ENCODE measurements around the gene ADGRD2.
A peak's percentile ranks its signal among the peaks of the same experiment; 100 is the strongest.
"Not testable (repeated sequence)": the region's sequence is repeated elsewhere in the genome, so short reads cannot be mapped to it uniquely, and the experiment has no call there.

ADGRD2 gene

GRCh38 chr9:124450241-124450924 is at the start of gene ADGRD2:
Gene ADGRD2 (plus strand): TSS chr9:124450451. CDS start chr9:124451667, 1,216 bp downstream.
- no peak for DNase-seq

- DNase-seq = no peak
Measured at GRCh38 chr9:124403246-124403645, 47.0 kb upstream of the ADGRD2 start.

- no peak for DNase-seq
Measured at GRCh38 chr9:124409410-124409809, 40.8 kb upstream of the ADGRD2 start.

- DNase-seq = no peak
Measured at GRCh38 chr9:124410321-124410913, 39.8 kb upstream of the ADGRD2 start.

- peak; percentile 89 for DNase-seq
Measured at GRCh38 chr9:124411514-124412227, 38.6 kb upstream of the ADGRD2 start.

GRCh38 chr9:124412228-124412575 is 38.0 kb upstream of the ADGRD2 start:
- no peak for DNase-seq

GRCh38 chr9:124414612-124415011 is 35.6 kb upstream of the ADGRD2 start:
- DNase-seq = no peak

GRCh38 chr9:124415102-124415851 is 35.0 kb upstream of the ADGRD2 start, which contains the start of gene PSMB7:
Gene PSMB7 (minus strand): TSS chr9:124415442. CDS start chr9:124415425, 17 bp downstream.
- peak; percentile 97 for DNase-seq

- DNase-seq = no peak
Measured at GRCh38 chr9:124415852-124416484, 34.3 kb upstream of the ADGRD2 start.

GRCh38 chr9:124419832-124420489 is 30.3 kb upstream of the ADGRD2 start:
- no peak for DNase-seq

GRCh38 chr9:124420991-124421543 is 29.2 kb upstream of the ADGRD2 start:
- DNase-seq = no peak

- no peak for DNase-seq
Measured at GRCh38 chr9:124423155-124423554, 27.1 kb upstream of the ADGRD2 start.

- no peak for DNase-seq
Measured at GRCh38 chr9:124423591-124423990, 26.7 kb upstream of the ADGRD2 start.

- DNase-seq = not testable (repeated sequence)
Measured at GRCh38 chr9:124425733-124426132, 24.5 kb upstream of the ADGRD2 start.

GRCh38 chr9:124426361-124426760 is 23.9 kb upstream of the ADGRD2 start:
- no peak for DNase-seq

GRCh38 chr9:124427281-124427680 is 23.0 kb upstream of the ADGRD2 start:
- DNase-seq = no peak

GRCh38 chr9:124428751-124429529 is 21.3 kb upstream of the ADGRD2 start:
- DNase-seq = no peak

GRCh38 chr9:124429530-124429867 is 20.8 kb upstream of the ADGRD2 start:
- no peak for DNase-seq

GRCh38 chr9:124436320-124436719 is 13.9 kb upstream of the ADGRD2 start:
- no peak for DNase-seq

GRCh38 chr9:124437086-124437485 is 13.2 kb upstream of the ADGRD2 start:
- no peak for DNase-seq

- no peak for DNase-seq
Measured at GRCh38 chr9:124438091-124438490, 12.2 kb upstream of the ADGRD2 start.
